ENCODE data around the gene TSC1. TPM values are rescaled to one million over a fixed set of nuclear protein-coding genes. Genes with fewer than 3 reads are reported as not detected.

Gene TSC1
- total RNA-seq, 1 donor from 2014 or later: 64.9 TPM

DNA sequence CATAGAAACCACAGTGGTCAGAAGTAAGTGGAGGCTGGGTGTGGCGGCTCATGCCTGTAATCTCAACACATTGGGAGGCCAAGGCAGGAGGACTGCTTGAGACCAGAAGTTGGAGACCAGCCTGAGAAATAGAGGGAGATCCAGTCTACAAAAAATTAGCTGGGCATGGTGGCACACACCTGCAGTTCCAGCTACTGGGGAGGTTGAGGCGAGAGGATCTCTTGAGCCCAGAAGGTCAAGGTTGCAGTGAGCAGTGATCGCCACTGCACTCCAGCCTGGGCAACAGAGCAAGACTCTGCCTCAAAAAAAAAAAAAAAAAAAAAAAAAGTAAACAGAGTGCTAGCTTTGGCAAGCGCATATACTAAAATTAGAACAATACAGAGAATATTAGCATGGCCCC, 90.9 kb downstream of the TSC1 start:
- Histone ChIP-seq H3K36me3 (no peaks in the 10 kb centered on the region), H3K79me2 (ENCODE audit: low read depth) (no peaks in the 10 kb centered on the region), H3K27me3 (no peaks in the 10 kb centered on the region), H2AFZ (replicated peaks) (no peak overlapping the region), H3K27ac (no peak overlapping the region), H3K4me2 (no peak overlapping the region), H3K4me3 (no peak overlapping the region), H3K9ac (no peak overlapping the region), H3K4me1 (peaks cover 15% of the 10 kb centered on the region), H3F3A (ENCODE audit: low read depth) (peaks cover 4% of the 10 kb centered on the region), H3K9me3 (ENCODE audit: low read depth) (no peaks in the 10 kb centered on the region), H4K20me1 (ENCODE audit: low read depth) (no peaks in the 10 kb centered on the region)
- peaks cover 12% of the 10 kb centered on the region for H3K4me1 Mint-ChIP-seq
- peaks cover 2% of the 10 kb centered on the region for H3K9me3 Mint-ChIP-seq
- no peak overlapping the region for H3K27ac Mint-ChIP-seq
- H3K36me3 Mint-ChIP-seq: no peaks in the 10 kb centered on the region
- TF ChIP-seq EZH2 (IDR thresholded peaks at IDR 0.05) (no peak), EZH2phosphoT487 (IDR thresholded peaks at IDR 0.05) (no peak)
- TF ChIP-seq, protein P1, sequence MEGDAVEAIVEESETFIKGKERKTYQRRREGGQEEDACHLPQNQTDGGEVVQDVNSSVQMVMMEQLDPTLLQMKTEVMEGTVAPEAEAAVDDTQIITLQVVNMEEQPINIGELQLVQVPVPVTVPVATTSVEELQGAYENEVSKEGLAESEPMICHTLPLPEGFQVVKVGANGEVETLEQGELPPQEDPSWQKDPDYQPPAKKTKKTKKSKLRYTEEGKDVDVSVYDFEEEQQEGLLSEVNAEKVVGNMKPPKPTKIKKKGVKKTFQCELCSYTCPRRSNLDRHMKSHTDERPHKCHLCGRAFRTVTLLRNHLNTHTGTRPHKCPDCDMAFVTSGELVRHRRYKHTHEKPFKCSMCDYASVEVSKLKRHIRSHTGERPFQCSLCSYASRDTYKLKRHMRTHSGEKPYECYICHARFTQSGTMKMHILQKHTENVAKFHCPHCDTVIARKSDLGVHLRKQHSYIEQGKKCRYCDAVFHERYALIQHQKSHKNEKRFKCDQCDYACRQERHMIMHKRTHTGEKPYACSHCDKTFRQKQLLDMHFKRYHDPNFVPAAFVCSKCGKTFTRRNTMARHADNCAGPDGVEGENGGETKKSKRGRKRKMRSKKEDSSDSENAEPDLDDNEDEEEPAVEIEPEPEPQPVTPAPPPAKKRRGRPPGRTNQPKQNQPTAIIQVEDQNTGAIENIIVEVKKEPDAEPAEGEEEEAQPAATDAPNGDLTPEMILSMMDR (IDR thresholded peaks at IDR 0.05): no peak
- no peak for DNase-seq (ENCODE audit: low spot score)
- no peak overlapping the region for H3K4me3 Mint-ChIP-seq
- H3K27me3 Mint-ChIP-seq (ENCODE audit: insufficient read depth, low read depth): peaks cover 2% of the 10 kb centered on the region

DNA sequence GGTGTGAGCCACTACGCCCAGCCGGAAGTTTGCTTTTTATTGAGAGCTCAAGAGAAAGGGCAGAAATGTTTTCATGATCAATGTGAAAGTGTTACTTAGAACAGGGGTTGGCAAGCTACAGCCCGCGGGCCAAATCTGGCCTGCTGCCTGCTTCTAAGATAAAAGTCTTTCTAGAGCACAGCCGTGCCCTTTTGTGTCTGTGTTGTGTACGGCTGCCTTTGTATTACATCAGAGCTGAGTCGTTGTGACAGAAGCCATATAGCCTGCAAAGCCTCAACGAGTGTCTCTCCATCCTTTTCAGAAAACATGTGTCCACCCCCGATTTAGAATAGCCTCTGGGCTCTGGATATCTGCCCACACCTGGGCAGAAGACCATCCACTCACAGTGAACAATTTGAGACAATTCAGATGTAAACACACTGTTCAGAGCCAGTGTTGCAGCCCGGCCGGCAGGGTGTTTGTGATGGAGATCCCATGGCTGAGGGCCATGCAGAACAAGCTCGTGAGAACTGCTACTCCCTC, 95.2 kb downstream of the TSC1 start:
- no peaks in the 10 kb centered on the region for H3K27me3 ChIP-seq
- Mint-ChIP-seq H3K4me1 (peaks cover 2% of the 10 kb centered on the region), H3K27ac (no peak overlapping the region), H3K4me3 (no peak overlapping the region), H3K36me3 (no peaks in the 10 kb centered on the region), H3K27me3 (ENCODE audit: insufficient read depth, low read depth) (no peaks in the 10 kb centered on the region), H3K9me3 (peaks cover 2% of the 10 kb centered on the region)
- no peak overlapping the region for H3K4me3 ChIP-seq
- no peak overlapping the region for H3K27ac ChIP-seq
- TF ChIP-seq EZH2phosphoT487 (IDR thresholded peaks at IDR 0.05) (no peak), EZH2 (IDR thresholded peaks at IDR 0.05) (no peak)
- TF ChIP-seq, protein P1 (IDR thresholded peaks at IDR 0.05): no peak
- H3K4me2 ChIP-seq: no peak overlapping the region
- no peaks in the 10 kb centered on the region for H3K36me3 ChIP-seq
- H3K79me2 ChIP-seq (ENCODE audit: low read depth): no peaks in the 10 kb centered on the region
- DNase-seq (ENCODE audit: low spot score): no peak
- no peaks in the 10 kb centered on the region for H3F3A ChIP-seq (ENCODE audit: low read depth)
- H3K9ac ChIP-seq: no peak overlapping the region
- no peaks in the 10 kb centered on the region for H3K9me3 ChIP-seq (ENCODE audit: low read depth)
- no peak overlapping the region for H2AFZ ChIP-seq (replicated peaks)
- no peaks in the 10 kb centered on the region for H4K20me1 ChIP-seq (ENCODE audit: low read depth)
- no peaks in the 10 kb centered on the region for H3K4me1 ChIP-seq

DNA sequence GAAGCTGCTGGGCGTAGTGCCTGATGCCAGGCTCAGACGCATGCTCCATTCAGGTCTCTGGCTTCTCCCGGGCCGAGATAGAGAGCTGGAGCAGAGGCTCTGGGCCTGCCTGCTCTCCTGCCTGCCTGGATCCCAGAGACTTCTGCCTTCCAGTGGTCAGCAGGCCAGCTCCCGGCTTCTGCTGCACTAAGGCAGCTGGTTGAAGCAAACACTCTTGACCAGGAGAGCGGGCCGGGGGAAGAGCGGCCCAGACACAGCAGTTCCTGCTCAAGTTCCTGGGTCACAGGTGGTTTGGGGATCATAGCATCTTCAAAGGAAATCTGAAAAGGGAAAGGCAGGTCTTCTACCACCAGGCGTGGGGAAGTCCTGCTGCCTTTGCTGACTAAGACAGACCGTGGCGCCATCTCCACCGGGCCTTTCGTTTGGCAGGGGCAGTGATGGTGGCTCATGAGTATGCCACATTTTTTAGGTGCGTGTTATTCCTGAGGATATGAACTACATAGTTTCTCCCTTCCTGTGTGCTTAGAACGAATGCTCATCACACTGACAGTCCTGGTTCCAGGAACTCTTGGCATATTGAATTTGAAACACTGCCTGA, 97.4 kb downstream of the TSC1 start:
- no peak overlapping the region for H3K9ac ChIP-seq
- peaks cover 8% of the 10 kb centered on the region for H3K4me1 Mint-ChIP-seq
- no peak overlapping the region for H3K4me3 ChIP-seq
- H3K27me3 ChIP-seq: no peaks in the 10 kb centered on the region
- TF ChIP-seq EZH2phosphoT487 (IDR thresholded peaks at IDR 0.05) (no peak), EZH2 (IDR thresholded peaks at IDR 0.05) (no peak)
- TF ChIP-seq, protein P1 (IDR thresholded peaks at IDR 0.05): no peak
- no peaks in the 10 kb centered on the region for H3K27me3 Mint-ChIP-seq (ENCODE audit: insufficient read depth, low read depth)
- peaks cover 2% of the 10 kb centered on the region for H3K36me3 Mint-ChIP-seq
- H3K9me3 Mint-ChIP-seq: no peaks in the 10 kb centered on the region
- no peak overlapping the region for H3K27ac Mint-ChIP-seq
- no peaks in the 10 kb centered on the region for H4K20me1 ChIP-seq (ENCODE audit: low read depth)
- no peak overlapping the region for H3K27ac ChIP-seq
- H2AFZ ChIP-seq (replicated peaks): no peak overlapping the region
- no peak overlapping the region for H3K4me2 ChIP-seq
- DNase-seq (ENCODE audit: low spot score): no peak
- H3F3A ChIP-seq (ENCODE audit: low read depth): no peaks in the 10 kb centered on the region
- no peaks in the 10 kb centered on the region for H3K36me3 ChIP-seq
- H3K4me3 Mint-ChIP-seq: no peak overlapping the region
- H3K79me2 ChIP-seq (ENCODE audit: low read depth): no peaks in the 10 kb centered on the region
- H3K4me1 ChIP-seq: no peaks in the 10 kb centered on the region
- no peaks in the 10 kb centered on the region for H3K9me3 ChIP-seq (ENCODE audit: low read depth)

All from neural progenitor cell (in vitro differentiated cells).